OCI-LY1 (cell line): ENCODE data around the gene TSPAN5.
"Not testable (repeated sequence)": the region's sequence is repeated elsewhere in the genome, so short reads cannot be mapped to it uniquely, and the experiment has no call there.

ENCODE experiments used
- H2AFZ ChIP-seq: fragments of 200-600 bp; sonication (generic), shearing (Covaris generic); 2 replicates; pipeline ENCODE4 v1.6.0; 2014; ENCODE audit warnings: antibody characterized with exemption, mild to moderate bottlenecking, low read length
- H3F3A ChIP-seq: fragments of 200-600 bp; sonication (generic), shearing (Covaris generic); 2 replicates; pipeline ENCODE4 v1.6.0; 2014; ENCODE audit warnings: mild to moderate bottlenecking, antibody characterized with exemption, low read length, moderate library complexity; ENCODE audit not compliant: insufficient read depth
- H3K27ac ChIP-seq: fragments of 200-600 bp; sonication (generic); 2 replicates; pipeline ENCODE4 v1.5.1; 2014; ENCODE audit warnings: low read length, mixed run types, mild to moderate bottlenecking, low read depth; ENCODE audit not compliant: poor library complexity, severe bottlenecking
- H3K27me3 ChIP-seq: fragments of 200-600 bp; sonication (generic); 2 replicates; pipeline ENCODE4 v1.6.0; 2014; ENCODE audit warnings: antibody characterized with exemption, mild to moderate bottlenecking, low read length, moderate library complexity; ENCODE audit not compliant: insufficient read depth
- H3K36me3 ChIP-seq: fragments of 200-600 bp; sonication (generic); 2 replicates; pipeline ENCODE4 v1.6.1; 2014; ENCODE audit warnings: mild to moderate bottlenecking, antibody characterized with exemption, low read length, moderate library complexity, mixed read lengths; ENCODE audit not compliant: insufficient read depth
- H3K4me1 ChIP-seq: fragments of 200-600 bp; sonication (generic); 2 replicates; pipeline ENCODE4 v1.5.1; 2014; ENCODE audit warnings: mild to moderate bottlenecking, low read length, moderate library complexity; ENCODE audit not compliant: insufficient read depth, severe bottlenecking
- H3K4me2 ChIP-seq: fragments of 200-600 bp; sonication (generic), shearing (Covaris generic); 2 replicates; pipeline ENCODE4 v1.6.1; 2014; ENCODE audit warnings: low read length
- H3K4me3 ChIP-seq: fragments of 200-600 bp; sonication (generic); 2 replicates; pipeline ENCODE4 v1.5.1; 2014; ENCODE audit warnings: low read length, low read depth, mild to moderate bottlenecking, mixed read lengths; ENCODE audit not compliant: poor library complexity, severe bottlenecking
- H3K79me2 ChIP-seq: fragments of 200-600 bp; shearing (Covaris generic); 2 replicates; pipeline ENCODE4 v1.6.1; 2016; ENCODE audit warnings: mixed run types, low read length, mixed read lengths; ENCODE audit not compliant: insufficient read depth
- H3K9ac ChIP-seq: fragments of 200-600 bp; sonication (generic), shearing (Covaris generic); 2 replicates; pipeline ENCODE4 v1.6.1; 2014; ENCODE audit warnings: mild to moderate bottlenecking, low read length, mixed read lengths
- H3K9me2 ChIP-seq: fragments of 200-600 bp; sonication (generic), shearing (Covaris generic); 2 replicates; pipeline ENCODE4 v1.6.1; 2014; ENCODE audit warnings: low read depth, mild to moderate bottlenecking, low read length, mixed read lengths
- H3K9me3 ChIP-seq: fragments of 200-600 bp; shearing (Covaris generic); 2 replicates; pipeline ENCODE4 v1.6.1; 2014; ENCODE audit warnings: low read length, mixed read lengths
- H4K20me1 ChIP-seq: fragments of 200-600 bp; sonication (generic), shearing (Covaris generic); 2 replicates; pipeline ENCODE4 v1.6.0; 2016; ENCODE audit warnings: mild to moderate bottlenecking, low read length; ENCODE audit not compliant: insufficient read depth
- CTCF ChIP-seq: fragments of 200-600 bp; sonication (generic), shearing (Covaris generic); IDR thresholded peaks from 2 replicates; pipeline ENCODE4 v1.5.1; 2017; ENCODE audit warnings: mild to moderate bottlenecking, antibody characterized with exemption, low read length, moderate library complexity, mixed read lengths
- EZH2 ChIP-seq: fragments of 200-600 bp; sonication (generic), shearing (Covaris generic); IDR thresholded peaks from 2 replicates; pipeline ENCODE4 v1.8.0; 2017; ENCODE audit warnings: borderline replicate concordance, mixed run types, mild to moderate bottlenecking, antibody characterized with exemption, low read length, moderate library complexity, mixed read lengths

TSPAN5 gene

GRCh38 chr4:98462487-98462886 lies 195.9 kb downstream of the TSPAN5 start:
- Histone ChIP-seq H3K27ac (no peak overlapping the region), H2AFZ (no peak overlapping the region), H3K9me3 (no peaks in the 10 kb centered on the region), H4K20me1 (no peaks in the 10 kb centered on the region), H3K79me2 (no peaks in the 10 kb centered on the region), H3K36me3 (no peaks in the 10 kb centered on the region), H3K4me1 (no peaks in the 10 kb centered on the region), H3K4me3 (no peak overlapping the region), H3K4me2 (no peak overlapping the region), H3K9me2 (no peaks in the 10 kb centered on the region), H3K27me3 (no peaks in the 10 kb centered on the region), H3K9ac (no peak overlapping the region), H3F3A (no peaks in the 10 kb centered on the region)
- TF ChIP-seq EZH2 (no peak), CTCF (no peak)

DNA sequence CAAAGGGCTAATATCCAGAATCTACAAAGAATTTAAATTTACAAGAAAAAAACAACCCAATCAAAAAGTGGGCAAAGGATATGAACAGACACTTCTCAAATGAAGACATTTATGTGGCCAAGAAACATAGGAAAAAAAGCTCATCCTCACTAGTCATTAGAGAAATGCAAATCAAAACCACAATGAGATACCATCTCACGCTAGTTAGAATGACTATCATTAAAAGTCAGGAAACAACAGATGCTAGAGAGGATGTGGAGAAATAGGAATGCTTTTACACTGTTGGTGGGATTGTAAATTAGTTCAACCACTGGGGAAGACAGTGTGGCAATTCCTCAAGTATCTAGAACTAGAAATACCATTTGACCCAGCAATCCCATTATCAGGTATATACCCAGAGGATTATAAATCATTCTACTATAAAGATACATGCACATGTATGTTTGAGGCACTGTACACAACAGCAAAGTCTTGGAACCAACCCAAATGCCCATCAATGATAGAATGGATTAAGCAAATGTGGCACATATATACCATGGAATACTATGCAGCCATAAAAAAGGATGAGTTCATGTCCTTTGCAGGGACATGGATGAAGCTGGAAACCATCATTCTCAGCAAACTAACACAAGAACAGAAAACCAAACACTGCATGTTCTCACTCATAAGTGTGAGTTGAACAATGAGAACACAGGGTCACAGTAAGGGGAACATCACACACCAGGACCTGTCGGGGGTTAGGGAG lies 197.1 kb downstream of the TSPAN5 start:
- not testable (repeated sequence) for H3K4me3 ChIP-seq, H3K9me3 ChIP-seq, H3K4me2 ChIP-seq, H2AFZ ChIP-seq, H3K27me3 ChIP-seq, H3K27ac ChIP-seq, H3K4me1 ChIP-seq, H3K36me3 ChIP-seq, H3K9me2 ChIP-seq, H3F3A ChIP-seq, H3K9ac ChIP-seq, H4K20me1 ChIP-seq, H3K79me2 ChIP-seq

DNA sequence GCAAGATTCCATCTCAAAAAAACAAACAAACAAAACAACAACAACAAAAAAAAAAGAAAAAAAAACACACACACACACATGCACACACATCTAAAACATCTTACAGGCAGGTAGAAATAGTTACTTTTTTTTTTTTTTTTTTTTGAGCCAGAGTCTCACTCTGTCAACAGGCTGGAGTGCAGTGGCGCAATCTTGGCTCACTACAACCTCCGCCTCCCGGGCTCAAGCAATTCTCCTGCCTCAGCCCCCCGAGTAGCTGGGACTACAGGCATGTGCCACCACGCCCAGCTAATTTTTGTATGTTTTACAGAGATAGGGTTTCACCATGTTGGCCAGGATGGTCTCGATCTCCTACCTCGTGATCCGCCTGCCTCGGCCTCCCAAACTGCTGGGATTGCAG lies 201.0 kb downstream of the TSPAN5 start:
- H3K9ac ChIP-seq, H3K9me3 ChIP-seq, H3K27ac ChIP-seq, H3K4me1 ChIP-seq, H3K79me2 ChIP-seq, H3K9me2 ChIP-seq, H4K20me1 ChIP-seq, H3K4me3 ChIP-seq, H3K4me2 ChIP-seq, H3K27me3 ChIP-seq, H3K36me3 ChIP-seq, H3F3A ChIP-seq, H2AFZ ChIP-seq: not testable (repeated sequence)

- no peak overlapping the region for H3K27ac ChIP-seq
- no peak for TF ChIP-seq EZH2
- no peak for TF ChIP-seq CTCF
- peaks cover 8% of the 10 kb centered on the region for H3K4me1 ChIP-seq
- no peaks in the 10 kb centered on the region for H3K36me3 ChIP-seq
- no peaks in the 10 kb centered on the region for H3K9me3 ChIP-seq
- no peaks in the 10 kb centered on the region for H3F3A ChIP-seq
- H3K9ac ChIP-seq: no peak overlapping the region
- H4K20me1 ChIP-seq: no peaks in the 10 kb centered on the region
- no peaks in the 10 kb centered on the region for H3K9me2 ChIP-seq
- no peak overlapping the region for H3K4me2 ChIP-seq
- H3K4me3 ChIP-seq: no peak overlapping the region
- H2AFZ ChIP-seq: no peak overlapping the region
- H3K79me2 ChIP-seq: no peaks in the 10 kb centered on the region
- no peaks in the 10 kb centered on the region; the same call in 1 of the 2 replicates for H3K27me3 ChIP-seq
These were observed 206.3 kb downstream of the TSPAN5 start for GRCh38 chr4:98452091-98452490.
